Testis (tissue), 3 donors: ENCODE results near the gene RANBP17. TPM values are rescaled to one million over a fixed set of nuclear protein-coding genes. Genes with fewer than 3 reads are reported as not detected.

Source experiments
- DNase-seq: peaks from one replicate; pipeline ENCODE4 v3.0.0-alpha.2; 2019
- H3K27ac ChIP-seq, 2 donors: fragments of 200-600 bp; sonication (generic); one replicate each; pipeline ENCODE4 v1.5.1; 2019
- H3K27me3 ChIP-seq: fragments of 200-600 bp; sonication (generic); one replicate; pipeline ENCODE4 v1.5.1; 2019
- H3K36me3 ChIP-seq: fragments of 200-600 bp; sonication (generic); one replicate; pipeline ENCODE4 v1.5.1; 2017; ENCODE audit warnings: low read depth; ENCODE audit errors: missing control alignments
- H3K4me1 ChIP-seq: fragments of 200-600 bp; sonication (generic); one replicate; pipeline ENCODE4 v1.5.1; 2019
- H3K4me3 ChIP-seq, 2 donors: fragments of 200-600 bp; sonication (generic); one replicate each; pipeline ENCODE4 v1.5.1; 2017 to 2019
- H3K9me3 ChIP-seq: fragments of 200-600 bp; sonication (generic); one replicate; pipeline ENCODE4 v1.5.1; 2017
- POLR2A ChIP-seq: fragments of 450-650 bp; IDR thresholded peaks from one replicate; pipeline ENCODE4 v1.6.1; 2017; ENCODE audit warnings: antibody characterized with exemption, mild to moderate bottlenecking, moderate library complexity
- WGBS, 2 donors: methylation state at CpG; one replicate each; pipeline ENCODE4 v1.1.5; 2018; 5-methylcytosine and 5-hydroxymethylcytosine counted together
- intact Hi-C: fragments of 100-400 bp; cut with DNase I; formaldehyde crosslinking; loops from one replicate; pipeline ENCODE4 v1.15.1; 2023; ENCODE audit warnings: low total_unique reads
- polyA plus RNA-seq: library from polyadenylated mRNA; stranded (reverse); fragments of 350-450 nt; fragmentation: Illumina TruSeq; extraction: RNeasy Lipid Tissue Mini Kit (QIAGEN cat#74804); gene quantifications from one replicate; pipeline ENCODE4 v1.2.3, GENCODE V29; 2014; ENCODE audit warnings: low read depth, low replicate concordance; ENCODE audit not compliant: insufficient read depth
- total RNA-seq, 2 donors: library from RNA; depleted of rRNA; stranded (reverse); fragments of >200 nt; gene quantifications; one replicate each; pipeline ENCODE4 v1.2.3, GENCODE V29; 2016
- TF ChIP-seq, protein P1 (sequence below), 3 experiments: fragments of 450-650 bp in 2 of 3; fragments of 200-600 bp in 1 of 3; sonication (generic) in 1 of 3; IDR thresholded peaks; one replicate each; pipeline ENCODE4 v1.5.1; 2016 to 2019; ENCODE audit warnings: antibody characterized with exemption in 3 of 3, mild to moderate bottlenecking in 2 of 3, moderate library complexity in 1 of 3

The RANBP17 gene
- total and polyA plus RNA-seq, 3 donors from 2014 or later: 34.1 to 63.9 (median 58.2) TPM

DNA sequence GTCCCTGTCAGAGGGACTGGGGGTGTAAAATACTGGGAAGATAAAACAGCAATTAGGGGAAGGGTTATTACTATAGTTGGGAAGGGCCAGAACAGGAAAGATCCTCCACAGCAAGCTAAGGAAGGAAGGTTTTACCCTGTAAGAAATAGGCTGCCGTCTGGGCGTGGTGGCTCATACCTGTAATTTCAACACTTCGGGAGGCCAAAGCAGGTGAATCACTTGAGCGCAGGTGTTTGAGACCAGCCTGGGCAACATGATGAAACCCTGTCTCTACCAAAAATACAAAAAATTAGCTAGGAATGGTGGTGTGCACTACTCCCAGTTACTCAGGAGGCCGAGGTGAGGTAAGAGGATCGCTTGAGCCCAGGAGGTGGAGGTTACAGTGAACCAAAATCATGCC, 282.1 kb downstream of the RANBP17 start:
- intact Hi-C loops: no loop called here
- H3K27me3 ChIP-seq: no peaks in the 10 kb centered on the region
- no peak overlapping the region for H3K4me3 ChIP-seq
- no peaks in the 10 kb centered on the region for H3K36me3 ChIP-seq
- DNase-seq: no peak
- TF ChIP-seq, protein P1, sequence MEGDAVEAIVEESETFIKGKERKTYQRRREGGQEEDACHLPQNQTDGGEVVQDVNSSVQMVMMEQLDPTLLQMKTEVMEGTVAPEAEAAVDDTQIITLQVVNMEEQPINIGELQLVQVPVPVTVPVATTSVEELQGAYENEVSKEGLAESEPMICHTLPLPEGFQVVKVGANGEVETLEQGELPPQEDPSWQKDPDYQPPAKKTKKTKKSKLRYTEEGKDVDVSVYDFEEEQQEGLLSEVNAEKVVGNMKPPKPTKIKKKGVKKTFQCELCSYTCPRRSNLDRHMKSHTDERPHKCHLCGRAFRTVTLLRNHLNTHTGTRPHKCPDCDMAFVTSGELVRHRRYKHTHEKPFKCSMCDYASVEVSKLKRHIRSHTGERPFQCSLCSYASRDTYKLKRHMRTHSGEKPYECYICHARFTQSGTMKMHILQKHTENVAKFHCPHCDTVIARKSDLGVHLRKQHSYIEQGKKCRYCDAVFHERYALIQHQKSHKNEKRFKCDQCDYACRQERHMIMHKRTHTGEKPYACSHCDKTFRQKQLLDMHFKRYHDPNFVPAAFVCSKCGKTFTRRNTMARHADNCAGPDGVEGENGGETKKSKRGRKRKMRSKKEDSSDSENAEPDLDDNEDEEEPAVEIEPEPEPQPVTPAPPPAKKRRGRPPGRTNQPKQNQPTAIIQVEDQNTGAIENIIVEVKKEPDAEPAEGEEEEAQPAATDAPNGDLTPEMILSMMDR (IDR thresholded peaks at IDR 0.05): no peak
- no peak for TF ChIP-seq POLR2A
- 84 to 96% methylated on average over 6 of the region's 6 CpGs for WGBS, 2 donors
- H3K4me1 ChIP-seq: no peaks in the 10 kb centered on the region
- H3K9me3 ChIP-seq: no peaks in the 10 kb centered on the region
- H3K27ac ChIP-seq: no peak overlapping the region

DNA sequence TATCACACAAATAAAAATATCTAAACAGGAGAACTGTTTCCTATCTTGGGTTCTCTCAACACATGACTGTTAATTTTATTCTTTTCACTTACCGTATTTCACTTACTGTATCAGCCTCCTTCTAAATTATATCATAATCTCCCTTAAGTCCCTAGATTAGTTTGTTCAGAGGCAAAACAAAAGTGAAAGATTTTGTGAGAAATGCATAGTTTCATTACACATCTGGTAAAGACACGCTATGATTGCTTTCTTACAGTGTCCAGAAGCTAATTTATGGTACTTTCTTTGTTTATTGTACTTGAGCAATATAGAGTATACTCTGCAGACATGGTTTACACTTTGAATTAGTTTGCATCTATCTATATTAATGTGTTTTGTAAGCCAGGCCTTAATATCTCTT, 287.5 kb downstream of the RANBP17 start:
- Histone ChIP-seq H3K4me3 (no peak overlapping the region), H3K27me3 (no peaks in the 10 kb centered on the region), H3K27ac (no peak overlapping the region), H3K4me1 (no peaks in the 10 kb centered on the region), H3K9me3 (no peaks in the 10 kb centered on the region), H3K36me3 (no peaks in the 10 kb centered on the region)
- TF ChIP-seq POLR2A: no peak
- TF ChIP-seq, protein P1 (IDR thresholded peaks at IDR 0.05): no peak
- no peak for DNase-seq
- 54 to 89% methylated on average over 2 of the region's 2 CpGs for WGBS, 2 donors
- intact Hi-C loops: no loop called here

DNA sequence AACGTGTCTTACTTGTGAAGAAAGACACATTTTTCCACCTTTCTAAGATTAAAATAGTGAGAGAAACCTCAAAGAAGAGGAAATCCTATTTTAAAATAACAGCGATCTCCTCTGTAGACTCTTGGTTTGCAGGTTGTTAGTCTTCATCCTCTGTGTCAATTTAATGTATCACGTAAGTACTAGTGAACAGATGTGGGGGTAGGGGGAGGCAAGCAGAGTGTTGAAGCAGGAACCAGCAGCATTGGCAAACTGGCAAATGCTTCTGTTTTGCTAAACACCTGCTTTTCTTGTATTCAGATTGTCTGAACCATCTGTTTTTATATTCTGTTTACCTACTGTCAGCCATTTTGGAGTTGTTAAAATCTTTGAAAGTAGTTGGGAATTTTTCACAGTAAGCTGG, 288.0 kb downstream of the RANBP17 start:
- Histone ChIP-seq H3K4me3 (no peak overlapping the region), H3K27me3 (no peaks in the 10 kb centered on the region), H3K27ac (no peak overlapping the region), H3K9me3 (no peaks in the 10 kb centered on the region), H3K36me3 (no peaks in the 10 kb centered on the region), H3K4me1 (no peaks in the 10 kb centered on the region)
- WGBS, 2 donors: 81 to 88% methylated on average over 3 of the region's 3 CpGs
- intact Hi-C loops: no loop called here
- no peak for DNase-seq
- no peak for TF ChIP-seq POLR2A
- TF ChIP-seq, protein P1 (IDR thresholded peaks at IDR 0.05): no peak

DNA sequence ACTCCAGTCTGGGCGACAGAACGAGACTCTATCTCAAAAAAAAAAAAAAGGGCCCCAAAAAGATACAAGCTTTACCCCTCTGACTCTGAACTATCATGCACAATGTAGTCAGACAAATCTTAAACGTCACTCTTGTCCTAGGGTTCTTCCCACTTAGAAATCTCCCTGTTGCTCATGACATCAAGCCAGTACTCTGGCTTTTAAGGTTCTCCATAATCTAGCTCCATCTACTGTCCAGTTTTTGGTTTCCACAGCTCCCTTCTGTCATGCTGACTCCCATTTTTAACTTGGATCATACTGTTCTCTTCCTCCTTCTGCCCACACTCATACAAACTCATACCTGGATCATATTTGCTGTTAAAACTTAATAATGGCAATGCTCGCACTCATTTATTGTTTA, 290.6 kb downstream of the RANBP17 start:
- TF ChIP-seq, protein P1 (IDR thresholded peaks at IDR 0.05): no peak
- no peak for TF ChIP-seq POLR2A
- no peak for DNase-seq
- Histone ChIP-seq H3K4me3 (no peak overlapping the region), H3K27me3 (no peaks in the 10 kb centered on the region), H3K4me1 (no peaks in the 10 kb centered on the region), H3K9me3 (no peaks in the 10 kb centered on the region), H3K36me3 (no peaks in the 10 kb centered on the region), H3K27ac (no peak overlapping the region)
- intact Hi-C loops: no loop called here
- 85 to 89% methylated on average over 4 of the region's 4 CpGs for whole genome bisulfite sequencing, 2 donors

DNA sequence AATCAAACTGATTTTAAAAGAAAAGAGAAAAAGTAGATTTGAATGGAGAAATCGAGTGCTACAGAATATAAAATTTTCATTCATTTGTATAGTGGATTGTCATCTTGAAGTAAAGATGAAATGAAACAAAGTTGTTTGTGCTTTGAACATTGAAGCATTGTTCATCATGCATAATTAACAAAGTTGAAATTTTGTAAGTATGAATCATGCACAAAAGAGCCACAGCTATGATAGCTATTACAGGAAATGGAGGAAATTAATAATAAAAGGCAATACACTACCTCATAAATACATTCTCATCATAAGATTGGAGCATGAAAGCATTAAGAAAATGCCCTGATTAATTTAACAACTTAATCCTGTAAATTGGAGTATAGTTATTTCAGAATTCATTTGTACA, 293.8 kb downstream of the RANBP17 start:
- Histone ChIP-seq H3K27ac (no peak overlapping the region), H3K27me3 (no peaks in the 10 kb centered on the region), H3K9me3 (no peaks in the 10 kb centered on the region), H3K4me1 (no peaks in the 10 kb centered on the region), H3K4me3 (no peak overlapping the region), H3K36me3 (no peaks in the 10 kb centered on the region)
- DNase-seq: no peak
- intact Hi-C loops: no loop called here
- no peak for TF ChIP-seq POLR2A
- TF ChIP-seq, protein P1 (IDR thresholded peaks at IDR 0.05): no peak
- WGBS, 2 donors: 66 to 84% methylated on average over 1 of the region's 1 CpG
